ENCODE data around the gene ZNF226. TPM values are rescaled to one million over a fixed set of nuclear protein-coding genes. Genes with fewer than 3 reads are reported as not detected.

ZNF226 gene
- total RNA-seq = 3.3 and 7.7 TPM in 2 replicates

DNA sequence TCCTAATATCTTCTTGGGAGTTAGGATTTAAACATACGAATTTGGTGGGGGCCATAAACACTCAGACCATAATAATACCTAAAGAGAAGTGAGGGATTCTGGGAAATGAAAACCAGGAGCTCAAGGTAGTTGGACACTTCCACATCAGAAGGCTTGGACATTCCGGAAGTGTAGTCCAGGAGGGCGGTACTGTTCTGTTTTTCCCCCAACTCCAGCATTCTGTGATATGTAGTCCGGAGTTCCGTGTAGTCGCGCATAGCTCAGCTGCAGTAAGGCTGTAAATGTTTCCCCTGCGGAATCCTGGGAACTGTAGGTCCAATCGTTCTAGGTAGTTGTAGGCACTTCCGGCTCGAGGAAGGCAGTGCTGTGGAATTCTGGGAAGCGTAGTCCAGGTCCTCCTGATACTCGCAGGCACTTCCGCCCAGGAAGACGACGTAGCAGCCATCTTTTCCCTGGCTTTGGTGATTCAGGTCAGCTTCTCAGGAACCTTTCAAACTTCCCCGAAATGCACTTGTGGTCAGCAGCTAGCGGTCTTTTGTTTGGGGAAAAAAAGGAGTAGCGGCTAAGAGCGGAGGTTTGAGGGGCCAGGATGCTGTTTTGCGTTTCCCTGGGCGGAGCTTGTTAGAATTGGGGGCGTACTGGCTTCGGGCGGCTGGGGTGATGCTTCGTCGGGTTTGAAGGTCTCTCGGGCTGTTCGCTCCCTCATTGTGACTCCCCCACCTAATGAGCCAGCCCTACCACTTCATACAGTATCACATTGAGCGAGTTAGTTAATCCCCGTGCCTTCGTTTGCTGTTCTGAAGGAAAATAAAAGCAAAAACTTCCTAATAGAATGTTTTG lies at the start of gene ZNF226:
Gene ZNF226, plus strand, starts transcription at position 428 of the 840 bp plus-strand sequence. CDS start 4,981 bp downstream, outside the sequence.

DNA sequence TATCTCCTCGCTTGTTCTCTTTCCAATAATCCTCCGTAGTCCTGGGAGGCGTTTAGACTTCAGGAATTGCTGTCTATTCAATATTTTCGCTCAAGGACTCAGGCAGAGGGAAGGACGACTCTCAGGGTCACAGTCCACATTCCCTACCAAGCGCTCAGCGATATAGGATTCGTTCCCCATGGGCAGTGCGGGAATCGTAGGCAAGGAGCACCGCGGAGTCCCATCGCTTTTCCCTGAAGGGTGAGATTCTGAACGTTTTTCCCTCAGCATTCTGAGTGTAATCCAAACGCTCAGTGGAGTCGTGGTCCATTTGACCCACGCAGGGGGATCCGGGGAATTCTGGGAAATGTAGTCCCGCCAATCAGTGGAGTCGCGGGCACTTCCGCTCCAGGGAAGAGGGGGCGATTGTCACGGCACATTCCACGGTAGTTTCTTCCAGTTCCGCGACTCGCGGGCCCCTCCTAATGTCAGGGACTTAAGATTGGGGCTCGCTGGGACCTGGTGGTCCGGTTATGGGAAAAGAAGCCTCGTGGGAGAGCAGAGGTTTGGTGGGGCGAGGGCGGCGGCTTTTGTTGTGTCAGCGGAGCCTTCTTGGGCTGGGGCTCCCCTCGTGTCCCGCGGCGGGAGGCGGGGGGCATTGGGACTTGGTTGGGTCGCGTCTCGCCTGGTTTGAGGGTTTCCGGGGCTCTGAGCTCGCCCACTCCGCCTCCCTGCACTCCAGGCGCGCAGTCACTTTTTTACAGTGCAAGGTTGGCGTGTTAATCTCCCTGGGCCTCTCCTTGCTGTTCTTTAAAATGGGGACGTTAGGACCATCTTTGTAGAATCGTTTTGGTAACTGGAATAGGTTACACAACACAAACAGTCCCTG lies 23.5 kb upstream of the ZNF226 start, which contains the start of gene ZNF234:
Gene ZNF234, plus strand, starts transcription at position 364 of the 868 bp plus-strand sequence. CDS start 3,079 bp downstream, outside the sequence.

DNA sequence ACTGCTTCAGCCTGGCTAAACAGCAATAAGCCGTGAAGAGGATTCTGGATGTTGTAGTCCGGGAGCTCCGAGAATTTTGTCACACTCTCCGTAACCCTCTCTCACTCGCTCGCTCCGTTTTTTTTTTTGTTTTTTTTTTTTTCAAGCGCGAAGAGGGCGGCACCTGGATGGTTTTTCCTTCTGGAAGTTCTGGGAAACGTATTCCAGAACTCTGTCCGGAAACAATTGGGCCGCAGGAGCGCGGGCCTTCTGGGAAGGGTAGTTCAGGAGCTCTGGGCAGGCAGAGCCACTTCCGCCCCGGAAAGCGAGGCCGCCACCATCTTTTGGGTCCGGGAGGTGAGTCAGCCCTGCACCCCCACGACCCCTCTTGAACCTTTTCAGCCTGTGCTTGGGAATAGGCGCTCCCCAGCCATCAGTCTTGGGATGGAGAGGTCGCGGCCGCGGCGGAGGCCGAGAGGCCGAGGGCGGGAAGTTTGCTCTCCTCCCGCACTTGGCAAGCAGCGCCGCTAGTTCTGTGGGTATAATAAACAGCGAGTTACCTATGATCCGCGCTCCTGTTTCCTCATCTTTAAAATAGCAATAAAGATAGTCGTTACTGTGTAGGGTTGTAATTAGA lies 47.5 kb downstream of the ZNF226 start, which contains the start of gene ZNF227:
Gene ZNF227, plus strand, starts transcription at position 283 of the 616 bp plus-strand sequence. CDS start 5,261 bp downstream, outside the sequence.

Other genes starting within 250 kb of the ZNF226 start
- 3.3 and 12.8 TPM in 2 replicates for gene ZNF45, start 229.8 kb upstream of the ZNF226 start, total RNA-seq
- 2.0 and 2.2 TPM in 2 replicates for gene ZNF221, start 213.9 kb upstream of the ZNF226 start, total RNA-seq
- gene ZNF155, start 180.9 kb upstream of the ZNF226 start, total RNA-seq = 5.9 and 6.1 TPM in 2 replicates
- 1.4 and 2.4 TPM in 2 replicates for gene ZNF230, start 162.1 kb upstream of the ZNF226 start, total RNA-seq
- 1.6 and 3.4 TPM in 2 replicates for gene ZNF222, start 139.7 kb upstream of the ZNF226 start, total RNA-seq
- 1.9 and 2.1 TPM in 2 replicates for gene ZNF223, start 113.1 kb upstream of the ZNF226 start, total RNA-seq
- gene ZNF284, start 92.9 kb upstream of the ZNF226 start, total RNA-seq = 0.76 and 0.81 TPM in 2 replicates
- 3.9 and 5.2 TPM in 2 replicates for gene ZNF224, start 70.7 kb upstream of the ZNF226 start, total RNA-seq
- 1.3 and 1.5 TPM in 2 replicates for gene ZNF225, start 51.7 kb upstream of the ZNF226 start, total RNA-seq
- 1.3 and 3.3 TPM in 2 replicates for gene ZNF234, start 23.5 kb upstream of the ZNF226 start, total RNA-seq
- gene ZNF227, start 47.4 kb downstream of the ZNF226 start, total RNA-seq = 3.6 and 7.7 TPM in 2 replicates
- 0.16 and 0.38 TPM in 2 replicates for gene ZNF233, start 94.8 kb downstream of the ZNF226 start, total RNA-seq
- gene ZNF235, start 139.9 kb downstream of the ZNF226 start, total RNA-seq = 0.33 and 1.5 TPM in 2 replicates
- gene ZNF112, start 191.6 kb downstream of the ZNF226 start, total RNA-seq = 2.3 and 3.7 TPM in 2 replicates
- gene ZNF285, start 236.5 kb downstream of the ZNF226 start, total RNA-seq = 1.3 and 4.3 TPM in 2 replicates